ENCODE measurements around the gene SCAPER.

The SCAPER gene

GRCh38 chr15:76764004-76764403, 141.1 kb downstream of the SCAPER start (continued):
- TF ChIP-seq ZNF639 (tag by site-specific recombination; IDR thresholded peaks at IDR 0.05) = no peak
- TF ChIP-seq ZNF623 (tag by site-specific recombination; IDR thresholded peaks at IDR 0.05) = no peak
- TF ChIP-seq ZNF302 (tag by site-specific recombination; IDR thresholded peaks at IDR 0.05; ENCODE audit: low read depth) = no peak
- TF ChIP-seq ZNF560 (tag by site-specific recombination; IDR thresholded peaks at IDR 0.05; ENCODE audit: borderline replicate concordance) = no peak
- no peak for TF ChIP-seq ZNF266 (tag by site-specific recombination; IDR thresholded peaks at IDR 0.05; ENCODE audit: low read depth)
- no peak for TF ChIP-seq PRDM4 (tag by site-specific recombination; IDR thresholded peaks at IDR 0.05)

- TF ChIP-seq ZNF354C (tag by site-specific recombination; IDR thresholded peaks at IDR 0.05; ENCODE audit: borderline replicate concordance, low read depth) (no peak), HOXC10 (CRISPR knock-in tag; IDR thresholded peaks at IDR 0.05) (no peak), ZNF404 (tag by site-specific recombination; IDR thresholded peaks at IDR 0.05) (no peak), MEIS1 (CRISPR knock-in tag; IDR thresholded peaks at IDR 0.05; ENCODE audit: borderline replicate concordance) (no peak), ZNF701 (tag by site-specific recombination; IDR thresholded peaks at IDR 0.05) (no peak), ZNF580 (tag by site-specific recombination; IDR thresholded peaks at IDR 0.05) (no peak), ZBTB11 (tag by site-specific recombination; conservative IDR thresholded peaks at IDR 0.05; ENCODE audit: low read depth) (no peak), YY1 (tag by site-specific recombination; IDR thresholded peaks at IDR 0.05) (no peak), SALL2 (tag by site-specific recombination; IDR thresholded peaks at IDR 0.05; ENCODE audit: borderline replicate concordance) (no peak), ZNF19 (tag by site-specific recombination; IDR thresholded peaks at IDR 0.05; ENCODE audit: low read depth) (no peak), GLI2 (tag by site-specific recombination; IDR thresholded peaks at IDR 0.05; ENCODE audit: borderline replicate concordance, low read depth) (no peak), ZNF707 (tag by site-specific recombination; IDR thresholded peaks at IDR 0.05) (no peak)
- Histone ChIP-seq H3K4me3 (ENCODE audit: low read depth, low read length) (no peak overlapping the region), H3K27ac (ENCODE audit: extremely low read depth, low read depth, low read length) (no peak overlapping the region), H3K9me3 (ENCODE audit: control insufficient read depth, insufficient read depth, low read depth, low read length) (no peaks in the 10 kb centered on the region), H3K4me1 (ENCODE audit: control insufficient read depth, insufficient read depth, low read length) (no peaks in the 10 kb centered on the region), H3K36me3 (ENCODE audit: control insufficient read depth in 2 of 2, insufficient read depth in 1 of 2, low read length in 2 of 2) (peaks cover 15 to 24% of the 10 kb centered on the region in 2 experiments)
- POLR2A ChIA-PET = no interaction called here
- CTCF ChIA-PET = interaction anchor here (0.6 kb wide), 2 partner anchors 76 to 299 kb away, joined by 3 read pairs; no protein-coding TSS in a partner anchor
These were observed 141.6 kb downstream of the SCAPER start for GRCh38 chr15:76763554-76763953.

All from HEK293 (cell line).